ACHN (cell line): ENCODE measurements around the gene HDAC10.

Experiments
- DNase-seq: peaks from one replicate; pipeline ENCODE4 v3.0.0-alpha.2; 2015
- in situ Hi-C: cut with HindIII; loops from 2 replicates; pipeline ENCODE4 v1.10.0; 2017; ENCODE audit warnings: low sequenced_read_pairs, low pct_ligation_motif_present, low pct_unique_long_range_greater_than_20kb

HDAC10 gene

DNA sequence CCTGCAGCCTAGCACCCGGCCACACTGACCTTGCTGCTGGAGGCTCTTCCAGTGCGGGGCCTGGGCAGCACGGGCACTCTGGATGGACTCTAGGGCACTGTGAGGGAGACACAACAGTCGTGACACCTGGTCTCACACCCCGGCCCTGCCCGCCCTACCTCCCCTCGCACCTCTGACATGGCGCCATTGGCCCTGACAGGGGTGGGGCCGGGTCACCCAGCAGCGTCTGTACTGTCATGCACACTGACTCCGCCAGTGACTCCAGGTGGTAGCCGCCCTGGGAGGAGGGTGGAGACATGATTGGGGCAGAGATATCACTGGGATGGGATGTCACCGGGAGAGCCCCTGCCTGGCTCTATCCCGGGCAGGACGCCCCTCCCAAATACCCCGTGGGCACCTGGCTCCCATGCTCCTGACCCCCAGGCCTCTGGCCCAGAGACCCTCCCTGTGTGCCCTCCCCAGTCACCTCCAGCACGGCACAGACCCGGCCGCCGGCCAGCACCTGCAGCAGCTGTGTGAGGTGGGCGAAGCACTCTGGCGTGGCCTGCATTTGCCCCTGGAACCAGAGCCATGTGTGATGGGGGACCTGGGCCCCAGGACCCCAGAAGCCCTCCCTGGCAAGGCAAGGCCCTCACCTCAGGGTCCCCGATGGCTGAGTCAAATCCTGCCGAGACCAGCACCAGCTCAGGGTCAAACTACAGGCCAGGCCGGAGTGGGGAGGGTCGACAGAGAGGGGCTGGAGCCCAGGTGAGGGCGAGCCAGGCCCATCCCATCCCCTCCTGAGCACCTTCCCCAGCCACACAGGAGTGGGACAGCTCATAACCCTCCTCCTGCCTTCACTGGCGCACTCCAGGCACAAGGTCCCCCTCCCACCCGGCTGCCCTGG is 2.6 kb downstream of the HDAC10 start:
- no peak for DNase-seq
- in situ Hi-C loops, result no loop called here

DNA sequence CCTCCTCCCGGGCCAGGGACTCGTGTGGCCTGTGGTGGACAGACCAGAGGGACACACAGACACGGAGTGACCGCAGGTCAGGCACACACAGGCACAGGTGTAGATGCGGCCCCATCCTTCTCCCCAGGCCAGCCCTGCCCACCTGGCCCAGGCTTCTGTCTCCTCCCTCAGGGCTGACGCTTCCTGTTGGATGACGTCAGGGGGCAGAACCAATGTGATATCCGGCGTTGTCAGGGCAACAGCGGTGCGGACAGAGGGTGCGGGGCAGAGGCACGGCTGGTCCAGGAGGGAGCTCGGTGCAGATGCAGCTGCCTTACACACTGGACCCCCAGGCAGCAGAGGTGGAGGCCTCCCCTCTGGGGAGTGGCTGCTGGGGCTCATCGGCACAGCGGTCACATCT is 3.3 kb downstream of the HDAC10 start:
- in situ Hi-C loops, result no loop called here
- DNase-seq, result no peak

GRCh38 chr22:50246242-50247175 is 4.6 kb downstream of the HDAC10 start:
- in situ Hi-C loops, result no loop called here
- no peak for DNase-seq

GRCh38 chr22:50245214-50246072 is 5.6 kb downstream of the HDAC10 start:
- in situ Hi-C loops, result no loop called here
- DNase-seq, result no peak

- in situ Hi-C loops, result no loop called here
- DNase-seq, result peak; percentile 92
Measured at GRCh38 chr22:50244420-50245213, 6.4 kb downstream of the HDAC10 start, which contains the start of gene TUBGCP6. Gene TUBGCP6 (minus strand): TSS chr22:50245023. CDS start chr22:50244459, 564 bp downstream.

DNA sequence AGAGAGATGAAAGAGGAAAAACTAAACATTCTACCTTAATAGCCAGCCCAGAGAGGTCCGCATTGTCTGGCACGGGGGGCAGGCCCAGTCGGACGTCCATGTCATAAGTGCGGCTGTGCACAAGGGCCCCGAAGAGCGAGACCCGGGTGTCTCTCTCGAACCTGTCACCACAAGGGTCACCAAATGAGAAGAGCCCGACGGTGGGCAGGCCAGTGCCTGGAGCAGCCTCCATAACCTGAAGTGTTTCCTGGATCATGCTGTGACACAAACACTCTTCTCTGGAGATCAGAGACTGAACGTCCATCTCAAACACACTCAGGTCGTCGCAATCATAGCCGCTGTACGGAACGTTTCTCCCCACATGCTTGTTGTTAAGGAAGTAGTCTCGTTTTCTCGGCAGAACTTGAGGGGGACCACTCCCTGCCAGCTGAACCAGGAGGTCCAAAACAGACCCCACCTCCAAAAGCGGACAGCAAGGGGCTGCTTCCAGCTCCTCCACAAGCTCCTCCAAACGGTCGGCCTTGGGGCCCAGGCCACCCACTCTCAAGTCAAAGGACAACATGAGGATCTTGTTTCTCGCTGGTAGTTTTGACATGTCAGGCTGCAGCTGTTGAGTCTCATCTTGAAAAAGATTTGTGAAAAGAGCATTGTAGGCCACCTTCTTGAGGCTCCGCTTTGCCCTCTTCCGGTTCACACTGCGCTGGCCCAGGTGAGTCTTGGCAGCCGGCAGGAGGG is 7.2 kb downstream of the HDAC10 start:
- DNase-seq, result no peak
- in situ Hi-C loops, result no loop called here

- in situ Hi-C loops, result no loop called here
- DNase-seq, result no peak
Measured at GRCh38 chr22:50242406-50242949, 8.6 kb downstream of the HDAC10 start.

- DNase-seq, result no peak
- in situ Hi-C loops, result no loop called here
Measured at GRCh38 chr22:50238755-50239154, 12.3 kb downstream of the HDAC10 start.

GRCh38 chr22:50236731-50237409 is 14.2 kb downstream of the HDAC10 start:
- peak; percentile 25 for DNase-seq

GRCh38 chr22:50233223-50233622 is 17.8 kb downstream of the HDAC10 start:
- in situ Hi-C loops, result no loop called here
- DNase-seq, result no peak

More at GRCh38 chr22:50236731-50237409, 14.2 kb downstream of the HDAC10 start:
- in situ Hi-C loops, result no loop called here

DNA sequence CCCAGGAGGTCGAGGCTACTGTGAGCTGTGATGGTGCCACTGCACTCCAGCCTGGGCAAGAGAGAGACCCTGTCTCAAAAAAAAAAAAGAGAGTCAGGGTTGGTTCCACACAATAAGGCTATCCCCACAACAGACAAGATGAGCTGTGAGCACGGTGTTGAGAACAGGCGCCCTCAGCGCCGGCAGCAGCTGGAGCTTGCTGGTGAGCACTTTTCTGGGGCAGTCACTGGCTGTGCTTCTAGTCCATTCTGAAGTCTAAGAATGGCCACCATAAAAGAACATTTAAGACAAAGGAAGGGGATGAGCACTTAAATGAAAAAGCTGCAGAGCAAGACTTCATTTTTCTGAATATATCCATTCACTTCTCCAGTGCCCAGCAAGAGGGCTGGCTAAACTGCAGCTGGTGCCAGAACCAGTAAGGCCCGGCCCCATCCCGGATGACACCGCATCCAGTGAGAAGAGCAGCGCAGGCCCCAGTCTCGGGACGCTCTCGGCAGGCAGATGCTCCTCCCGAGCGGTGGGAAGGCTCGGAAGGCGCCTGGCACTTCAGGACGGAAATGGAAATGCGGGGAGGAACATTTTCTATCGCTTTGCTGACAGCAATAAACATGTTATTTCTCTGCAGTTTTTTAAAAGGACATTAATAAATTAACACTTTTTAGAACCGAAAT is 18.4 kb downstream of the HDAC10 start:
- in situ Hi-C loops, result no loop called here
- DNase-seq, result no peak

DNA sequence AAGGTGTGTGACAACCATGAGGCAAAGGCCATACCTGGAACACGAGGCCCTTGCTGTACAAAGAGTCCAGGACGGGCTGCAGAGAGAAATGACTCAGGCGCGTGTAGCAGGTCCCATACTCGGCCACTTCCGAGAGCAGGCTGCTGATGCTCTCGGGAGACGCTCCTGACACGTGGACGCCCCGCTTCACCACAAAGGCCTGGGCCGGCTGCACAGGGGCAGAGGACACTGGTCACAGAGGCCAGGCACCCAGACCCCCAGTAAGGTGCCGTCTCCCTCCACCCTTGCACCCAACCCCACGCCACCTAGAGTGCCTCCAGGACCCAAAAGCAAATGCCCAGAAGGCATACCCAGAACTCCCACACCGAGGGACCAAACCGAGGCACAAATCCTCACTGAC is 21.7 kb downstream of the HDAC10 start:
- in situ Hi-C loops, result no loop called here
- DNase-seq, result no peak

- no peak for DNase-seq
- in situ Hi-C loops, result no loop called here
Measured at GRCh38 chr22:50228366-50228765, 22.7 kb downstream of the HDAC10 start.

DNA sequence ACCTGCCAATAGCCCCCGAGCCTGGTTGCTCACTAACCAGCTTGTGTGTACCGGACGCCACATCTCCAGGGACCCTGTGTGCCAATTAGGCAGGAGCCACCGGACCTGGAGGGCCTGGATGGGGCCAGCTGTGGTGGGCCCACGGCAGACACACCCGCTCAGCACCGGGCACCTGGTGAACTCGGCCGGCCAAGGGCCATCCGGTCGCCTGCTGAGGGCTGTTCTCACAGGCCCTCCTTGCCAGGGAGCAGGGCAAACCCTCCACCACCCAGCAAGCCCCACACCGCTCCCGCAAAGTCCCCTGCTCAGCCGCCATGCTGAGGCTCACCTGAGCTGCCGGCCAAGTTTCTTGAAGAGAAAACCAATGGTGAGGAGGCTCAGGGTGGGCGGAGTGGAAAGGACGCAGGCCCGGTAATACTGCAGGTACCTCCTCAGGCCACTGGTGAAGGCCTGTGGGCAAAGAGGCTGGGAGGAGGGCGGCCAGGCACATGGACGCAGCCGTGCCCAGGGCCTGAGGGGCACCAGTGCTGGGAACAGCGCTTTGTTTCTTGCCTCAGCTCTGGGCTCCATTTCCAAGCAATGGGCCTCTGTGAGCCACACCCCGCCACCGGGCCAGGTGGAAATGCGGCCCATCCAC is 23.4 kb downstream of the HDAC10 start:
- in situ Hi-C loops, result no loop called here
- no peak for DNase-seq

DNA sequence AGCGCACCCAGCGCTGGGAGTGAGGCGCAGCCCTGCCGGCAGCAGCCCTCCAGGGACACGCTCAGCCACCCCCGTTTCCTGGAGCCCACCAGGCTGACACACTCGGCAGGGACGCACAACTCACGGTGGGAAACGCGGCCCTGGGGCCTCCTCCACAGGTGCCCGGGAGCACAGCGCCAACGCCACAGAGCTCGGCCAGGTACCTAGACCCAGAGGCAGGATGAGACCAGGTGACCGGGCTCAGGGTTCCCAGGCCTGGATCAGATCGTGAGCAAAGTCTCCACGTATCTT is 24.2 kb downstream of the HDAC10 start:
- DNase-seq, result no peak
- in situ Hi-C loops, result no loop called here
